Activated CD4-positive, alpha-beta T cell treated with anti-CD3 and anti-CD28 coated beads, Interleukin-2, amount 10 ng/mL, durations not matched to agents 24 days and 14 days (primary cell): ENCODE data around the gene RELL2. TPM values are rescaled to one million over a fixed set of nuclear protein-coding genes. Genes with fewer than 3 reads are reported as not detected.

Source experiments
- DNase-seq: peaks from one replicate; pipeline ENCODE4 v3.0.0; 2022
- H3K27ac Mint-ChIP-seq: one replicate; pipeline ENCODE4 v1.8.0; 2022; ENCODE audit warnings: mild to moderate bottlenecking, mixed read lengths
- H3K27me3 Mint-ChIP-seq: one replicate; pipeline ENCODE4 v1.8.0; 2022; ENCODE audit warnings: mixed read lengths
- H3K36me3 Mint-ChIP-seq: one replicate; pipeline ENCODE4 v1.8.0; 2022; ENCODE audit warnings: low read depth, mild to moderate bottlenecking, mixed read lengths
- H3K4me1 Mint-ChIP-seq: one replicate; pipeline ENCODE4 v1.8.0; 2021; ENCODE audit warnings: mixed read lengths
- H3K4me3 Mint-ChIP-seq: one replicate; pipeline ENCODE4 v1.8.0; 2022; ENCODE audit warnings: mild to moderate bottlenecking, moderate library complexity, mixed read lengths
- H3K9me3 Mint-ChIP-seq: one replicate; pipeline ENCODE4 v1.8.0; 2021; ENCODE audit warnings: mixed read lengths
- intact Hi-C: fragments of 100-400 bp; cut with micrococcal nuclease; formaldehyde crosslinking; loops from one replicate; pipeline ENCODE4 v1.15.1; 2023
- total RNA-seq: library from RNA; stranded (reverse); gene quantifications from 2 replicates; pipeline ENCODE4 v1.2.3, GENCODE V29; 2022

The RELL2 gene
- total RNA-seq: 24.1 TPM in 2 replicates

DNA sequence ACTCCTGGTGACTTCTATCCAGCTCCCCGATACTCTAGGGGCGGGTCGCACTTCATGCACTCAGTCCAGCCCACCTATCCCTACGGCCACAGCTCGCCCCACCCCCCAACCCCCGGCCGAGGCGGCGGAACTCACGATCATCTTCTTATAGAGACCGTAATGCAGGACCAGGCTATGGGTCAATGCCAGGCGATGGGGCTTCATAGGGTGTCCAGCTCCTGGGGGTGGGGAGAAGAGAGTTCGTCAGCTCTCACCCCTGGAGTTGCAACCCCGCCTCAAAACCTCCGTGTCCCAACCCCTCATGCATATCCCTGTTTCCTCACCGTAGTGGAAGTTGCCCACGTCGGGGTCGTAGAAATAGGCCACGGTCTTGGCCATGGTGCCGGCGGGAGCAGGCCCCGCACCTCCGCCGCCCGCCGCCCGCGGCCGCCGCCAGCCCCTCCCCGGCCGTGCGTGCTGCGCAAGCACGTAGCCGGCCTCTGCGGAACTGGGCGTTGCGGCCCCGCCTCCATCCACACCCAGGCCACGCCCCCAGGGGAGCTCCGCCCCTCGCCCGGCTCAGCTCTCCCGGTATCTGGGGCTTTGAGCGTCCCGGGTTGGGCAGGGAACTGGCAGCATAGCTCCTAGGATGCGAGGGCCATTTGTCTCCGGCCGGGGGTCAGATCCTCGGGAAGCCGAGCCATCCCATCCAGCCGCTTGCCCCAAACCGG, at the start of gene RELL2, which contains the start of gene HDAC3:
RELL2 (plus strand) TSS at position 585 of the 710 bp plus-strand sequence. CDS start 1,229 bp downstream, outside the sequence.
HDAC3 (minus strand) TSS at position 437 of the 710 bp plus-strand sequence; CDS start at position 378, 59 bp downstream.
- H3K36me3 Mint-ChIP-seq: peaks cover 29% of the 10 kb centered on the region
- no peaks in the 10 kb centered on the region for H3K9me3 Mint-ChIP-seq
- peak; percentile 99 for DNase-seq
- peaks cover 43% of the 10 kb centered on the region for H3K4me1 Mint-ChIP-seq
- intact Hi-C loops: loop anchor here (1.0 to 10.0 kb wide), 5 partner anchors 13 to 312 kb away; partner anchors contain the start of genes FCHSD1 and TAF7
- H3K27me3 Mint-ChIP-seq: no peaks in the 10 kb centered on the region
- H3K4me3 Mint-ChIP-seq: peak within 1 kb of the TSS; percentile 96
- peak within 1 kb of the TSS; percentile 92 for H3K27ac Mint-ChIP-seq

DNA sequence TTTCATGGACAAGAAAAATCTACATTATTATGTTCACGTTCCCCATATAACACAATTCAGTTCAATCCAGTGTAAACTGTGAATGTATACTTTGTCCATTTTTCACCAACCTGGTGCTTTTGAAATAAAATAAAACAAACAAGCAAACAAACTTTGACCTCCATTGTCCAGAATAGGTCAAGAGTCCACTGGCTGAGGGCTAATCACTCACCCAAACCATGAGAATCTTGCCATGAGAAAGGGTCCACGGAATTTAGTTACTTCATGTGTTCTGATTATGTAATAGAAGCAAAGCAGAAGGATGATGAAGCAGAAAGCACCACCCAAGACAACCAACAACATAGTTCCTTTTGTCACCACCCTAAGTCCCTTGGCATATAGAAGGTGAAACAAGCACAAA, 46.7 kb upstream of the RELL2 start:
- Mint-ChIP-seq H3K36me3 (peaks cover 36% of the 10 kb centered on the region), H3K27me3 (no peaks in the 10 kb centered on the region), H3K4me1 (peaks cover 33% of the 10 kb centered on the region), H3K9me3 (no peaks in the 10 kb centered on the region), H3K4me3 (no peak overlapping the region), H3K27ac (no peak overlapping the region)
- intact Hi-C loops: no loop called here
- DNase-seq: no peak

DNA sequence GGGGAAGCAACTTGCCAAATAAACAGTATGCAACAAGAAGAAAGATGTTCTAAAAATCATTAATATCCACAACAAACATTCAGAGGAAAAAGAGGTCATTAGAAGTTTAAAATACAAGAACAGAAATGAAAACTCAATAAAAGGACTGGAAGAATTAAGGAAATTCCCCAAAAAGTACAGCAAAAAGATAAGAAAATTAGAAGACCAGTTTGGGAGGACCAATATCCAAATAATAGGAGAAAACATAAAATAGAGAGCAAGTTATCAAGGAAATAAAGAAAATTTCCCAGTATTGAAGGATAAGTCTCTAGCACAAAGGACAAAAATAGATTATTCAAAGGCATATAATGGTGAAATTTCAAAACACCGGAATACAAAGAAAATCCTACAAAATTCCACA, 39.9 kb upstream of the RELL2 start:
- intact Hi-C loops: loop anchor here (1.0 kb wide), 1 partner anchor 8 kb away; no protein-coding TSS in a partner anchor
- no peaks in the 10 kb centered on the region for H3K27me3 Mint-ChIP-seq
- H3K4me1 Mint-ChIP-seq: peaks cover 57% of the 10 kb centered on the region
- no peak for DNase-seq
- H3K36me3 Mint-ChIP-seq: peaks cover 15% of the 10 kb centered on the region
- H3K27ac Mint-ChIP-seq: peak overlapping the region; percentile 14
- no peak overlapping the region for H3K4me3 Mint-ChIP-seq
- no peaks in the 10 kb centered on the region for H3K9me3 Mint-ChIP-seq

DNA sequence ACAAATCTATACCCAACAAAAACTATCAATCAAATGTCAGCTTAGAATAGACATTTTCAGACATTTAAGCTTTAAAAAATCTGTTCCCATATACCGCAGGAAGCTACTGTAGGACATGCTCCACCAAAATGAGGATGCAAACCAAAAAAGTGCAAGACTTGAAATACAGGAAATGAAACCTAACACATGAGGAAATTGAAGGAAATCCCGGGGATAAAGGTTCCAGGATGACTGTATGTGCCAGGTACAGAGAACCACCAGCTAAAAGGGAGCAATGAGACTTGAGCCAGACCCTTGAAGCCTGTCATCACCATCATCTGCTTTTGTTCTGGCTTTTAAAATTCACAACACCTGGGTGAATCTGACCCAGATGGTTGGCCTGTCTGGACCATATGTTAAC, 39.4 kb upstream of the RELL2 start:
- Mint-ChIP-seq H3K27me3 (no peaks in the 10 kb centered on the region), H3K4me1 (peaks cover 56% of the 10 kb centered on the region)
- intact Hi-C loops: loop anchor here (1.0 kb wide), 1 partner anchor 8 kb away; no protein-coding TSS in a partner anchor

GRCh38 chr5:141597814-141598213, 39.0 kb upstream of the RELL2 start:
- H3K4me3 Mint-ChIP-seq: peak overlapping the region; percentile 32
- no peak for DNase-seq
- intact Hi-C loops: loop anchor here (1.0 kb wide), 1 partner anchor 7 kb away; no protein-coding TSS in a partner anchor
- H3K4me1 Mint-ChIP-seq: peaks cover 56% of the 10 kb centered on the region
- no peaks in the 10 kb centered on the region for H3K27me3 Mint-ChIP-seq
- peaks cover 12% of the 10 kb centered on the region for H3K36me3 Mint-ChIP-seq
- H3K27ac Mint-ChIP-seq: peak overlapping the region; percentile 47
- H3K9me3 Mint-ChIP-seq: no peaks in the 10 kb centered on the region

More for the DNA sequence above, 39.4 kb upstream of the RELL2 start:
- H3K4me3 Mint-ChIP-seq: peak overlapping the region; percentile 32
- no peak for DNase-seq
- peak overlapping the region; percentile 47 for H3K27ac Mint-ChIP-seq
- H3K9me3 Mint-ChIP-seq: no peaks in the 10 kb centered on the region
- peaks cover 15% of the 10 kb centered on the region for H3K36me3 Mint-ChIP-seq

DNA sequence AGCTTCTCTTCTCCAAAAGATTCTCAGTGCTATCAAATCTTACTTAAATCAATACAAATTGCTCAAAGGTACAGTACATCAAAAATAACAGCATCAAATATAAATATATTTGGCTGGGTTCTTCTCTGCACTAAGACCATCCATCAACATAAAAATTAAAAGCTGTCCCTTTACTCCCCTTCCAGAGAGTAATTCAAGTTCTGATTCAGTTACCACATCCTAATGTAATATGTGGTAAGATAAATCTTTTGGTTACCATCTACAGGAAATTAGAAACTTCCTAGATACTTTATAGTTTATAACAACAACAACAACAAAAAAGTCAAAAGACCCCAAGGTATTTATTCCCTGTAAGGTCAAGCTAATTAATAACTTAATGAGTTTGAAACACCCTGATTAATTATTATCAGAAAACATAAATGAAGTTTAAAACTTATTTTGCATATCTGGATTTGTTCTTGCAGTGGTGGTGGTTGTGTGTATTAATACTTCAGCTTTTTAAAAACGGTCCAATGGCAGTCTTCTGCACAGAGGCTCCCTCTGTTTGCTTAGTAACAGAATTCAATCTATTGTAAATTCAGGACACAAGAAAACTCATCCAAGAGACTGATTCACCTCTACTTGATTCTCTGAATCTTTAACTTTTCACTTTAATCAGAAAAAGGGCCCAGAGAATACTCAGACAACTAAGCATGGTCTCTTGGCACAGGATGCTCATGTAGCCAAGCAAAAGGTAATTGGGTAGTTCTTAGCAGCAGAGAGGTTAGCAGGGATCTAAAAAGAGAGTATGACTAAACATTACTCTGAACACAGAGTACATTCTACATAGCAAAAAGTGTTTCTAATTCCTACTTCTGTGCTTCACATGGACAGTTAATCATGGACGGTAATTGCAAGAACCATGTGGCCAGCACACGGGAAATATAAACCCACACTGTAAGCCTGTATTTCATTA, 38.1 kb upstream of the RELL2 start:
- Mint-ChIP-seq H3K4me1 (peaks cover 54% of the 10 kb centered on the region), H3K27me3 (no peaks in the 10 kb centered on the region), H3K27ac (peak overlapping the region; percentile 52), H3K9me3 (no peaks in the 10 kb centered on the region), H3K36me3 (peaks cover 11% of the 10 kb centered on the region), H3K4me3 (no peak overlapping the region)
- intact Hi-C loops: no loop called here
- no peak for DNase-seq

DNA sequence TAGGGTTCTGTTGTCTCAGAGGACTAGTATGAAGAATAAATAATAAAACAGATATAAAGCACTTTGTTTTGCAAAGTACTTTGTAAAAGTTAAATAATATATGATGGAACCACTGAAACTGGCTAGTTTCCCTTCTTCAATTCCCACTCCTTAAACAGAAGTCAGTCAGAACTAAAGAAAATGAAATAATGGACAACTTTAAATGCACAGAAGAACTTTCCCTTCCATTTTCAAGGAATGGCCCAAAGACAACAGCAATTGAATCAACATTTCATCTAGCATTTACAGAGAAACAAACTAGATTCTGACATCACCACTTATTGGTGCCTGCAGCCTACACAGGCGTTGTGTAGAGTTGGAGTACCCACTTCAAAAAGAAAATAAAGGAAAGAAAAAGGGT, 34.2 kb upstream of the RELL2 start:
- no peaks in the 10 kb centered on the region for H3K27me3 Mint-ChIP-seq
- H3K4me1 Mint-ChIP-seq: peaks cover 68% of the 10 kb centered on the region
- peak overlapping the region; percentile 79 for H3K27ac Mint-ChIP-seq
- no peaks in the 10 kb centered on the region for H3K9me3 Mint-ChIP-seq
- no peak for DNase-seq
- H3K36me3 Mint-ChIP-seq: peaks cover 10% of the 10 kb centered on the region
- intact Hi-C loops: no loop called here
- H3K4me3 Mint-ChIP-seq: peak overlapping the region; percentile 54

GRCh38 chr5:141603923-141604717, 32.7 kb upstream of the RELL2 start:
- H3K27me3 Mint-ChIP-seq: no peaks in the 10 kb centered on the region
- peak overlapping the region; percentile 77 for H3K27ac Mint-ChIP-seq
- H3K4me1 Mint-ChIP-seq: peaks cover 71% of the 10 kb centered on the region
- peak overlapping the region; percentile 70 for H3K4me3 Mint-ChIP-seq
- no peaks in the 10 kb centered on the region for H3K9me3 Mint-ChIP-seq
- peaks cover 15% of the 10 kb centered on the region for H3K36me3 Mint-ChIP-seq
- intact Hi-C loops: no loop called here
- DNase-seq: peak; percentile 72

DNA sequence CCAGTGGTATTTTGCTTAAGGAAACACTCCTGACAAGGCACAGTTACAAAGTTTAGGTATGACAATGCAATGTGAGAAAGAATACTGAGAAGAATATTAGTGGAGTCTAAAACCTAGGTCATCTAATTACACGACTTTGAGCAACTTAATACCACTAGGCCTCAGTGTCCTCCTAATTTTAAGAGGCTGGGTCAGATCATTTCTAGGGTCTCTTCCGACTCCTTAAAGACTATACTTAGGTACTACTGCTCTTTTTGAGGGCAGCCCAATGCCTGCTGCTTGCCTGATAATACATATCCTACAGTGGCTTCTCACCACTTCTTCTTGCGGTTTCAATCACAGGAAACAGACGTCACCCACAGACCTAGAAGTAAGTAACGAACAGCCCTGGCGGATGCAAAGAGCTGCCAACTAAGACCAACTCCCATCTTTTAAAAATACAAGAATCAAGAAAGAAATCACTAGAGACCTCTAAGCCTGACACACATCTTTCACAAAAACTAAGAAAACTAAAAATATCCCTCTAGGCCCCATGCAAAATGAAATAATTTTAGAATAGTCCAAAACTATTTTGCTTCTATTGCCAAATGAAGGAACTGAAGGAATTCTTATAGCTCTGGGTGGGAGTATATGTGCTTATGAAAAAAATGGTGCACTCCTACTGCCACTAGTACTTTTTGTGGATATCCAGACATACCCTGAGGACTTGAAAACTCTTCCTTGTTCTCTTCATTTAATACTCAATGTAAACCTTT, 31.1 kb upstream of the RELL2 start:
- intact Hi-C loops: loop anchor here (1.0 kb wide), 3 partner anchors 8 to 14 kb away; no protein-coding TSS in a partner anchor
- Mint-ChIP-seq H3K9me3 (no peaks in the 10 kb centered on the region), H3K36me3 (peaks cover 26% of the 10 kb centered on the region), H3K27ac (peak overlapping the region; percentile 97), H3K27me3 (no peaks in the 10 kb centered on the region), H3K4me3 (peak overlapping the region; percentile 84), H3K4me1 (peaks cover 68% of the 10 kb centered on the region)
- peak; percentile 93 for DNase-seq

GRCh38 chr5:141608046-141608445, 28.8 kb upstream of the RELL2 start:
- H3K9me3 Mint-ChIP-seq: no peaks in the 10 kb centered on the region
- peaks cover 69% of the 10 kb centered on the region for H3K4me1 Mint-ChIP-seq
- peak overlapping the region; percentile 60 for H3K4me3 Mint-ChIP-seq
- H3K36me3 Mint-ChIP-seq: peaks cover 39% of the 10 kb centered on the region
- DNase-seq: no peak
- H3K27me3 Mint-ChIP-seq: no peaks in the 10 kb centered on the region
- intact Hi-C loops: no loop called here
- H3K27ac Mint-ChIP-seq: peak overlapping the region; percentile 82

DNA sequence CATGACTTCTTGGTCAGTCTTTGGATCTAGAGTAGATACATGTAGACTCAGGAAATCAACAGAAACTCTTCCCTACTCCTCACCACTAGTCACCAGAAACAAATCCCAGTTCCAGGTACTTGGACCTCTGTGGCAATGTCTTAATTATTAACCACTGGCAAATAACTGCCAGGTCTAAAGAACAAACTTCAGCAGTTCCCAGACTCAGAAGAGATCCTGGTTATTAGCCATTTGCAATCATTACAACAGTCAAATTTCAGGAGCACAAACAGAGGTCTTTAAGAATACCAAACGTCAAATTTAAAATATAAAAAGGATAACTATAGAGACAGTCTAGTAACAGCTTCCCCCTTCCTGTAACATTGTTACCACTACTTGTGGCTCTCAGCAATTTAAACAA, 28.2 kb upstream of the RELL2 start:
- Mint-ChIP-seq H3K4me1 (peaks cover 72% of the 10 kb centered on the region), H3K27ac (peak overlapping the region; percentile 82), H3K36me3 (peaks cover 43% of the 10 kb centered on the region), H3K27me3 (no peaks in the 10 kb centered on the region), H3K4me3 (peak overlapping the region; percentile 60), H3K9me3 (no peaks in the 10 kb centered on the region)
- intact Hi-C loops: no loop called here
- DNase-seq: no peak

DNA sequence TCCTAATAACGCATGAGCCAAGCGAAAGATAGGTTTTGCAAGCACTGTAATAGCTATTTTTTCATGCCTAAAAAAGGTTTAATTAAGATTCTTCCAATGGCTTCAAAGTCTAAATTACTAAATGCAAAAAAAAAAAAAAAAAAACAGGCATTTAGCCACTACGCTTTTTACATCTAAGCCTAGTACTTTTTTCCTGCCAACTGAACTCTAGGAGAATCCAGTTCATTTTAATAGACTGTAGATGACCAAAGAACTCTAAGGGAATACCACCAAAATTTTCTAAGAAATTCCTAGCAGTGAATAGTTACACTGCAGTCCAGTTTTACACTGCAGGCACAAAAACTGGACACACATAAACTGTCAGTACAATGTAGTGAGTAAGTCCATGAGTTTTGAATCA, 27.8 kb upstream of the RELL2 start:
- Mint-ChIP-seq H3K27ac (no peak overlapping the region), H3K36me3 (peaks cover 44% of the 10 kb centered on the region), H3K27me3 (no peaks in the 10 kb centered on the region), H3K9me3 (no peaks in the 10 kb centered on the region), H3K4me3 (peak overlapping the region; percentile 60), H3K4me1 (peaks cover 71% of the 10 kb centered on the region)
- DNase-seq: no peak
- intact Hi-C loops: no loop called here
